GM19455 (cell line): ENCODE measurements around the gene ACSM6.

ENCODE experiments used
- ATAC-seq: cut with Tn5 transposase; IDR thresholded peaks from one replicate; pipeline ENCODE4 v1.9.1; 2021; ENCODE audit not compliant: unreplicated experiment

ACSM6 gene

DNA sequence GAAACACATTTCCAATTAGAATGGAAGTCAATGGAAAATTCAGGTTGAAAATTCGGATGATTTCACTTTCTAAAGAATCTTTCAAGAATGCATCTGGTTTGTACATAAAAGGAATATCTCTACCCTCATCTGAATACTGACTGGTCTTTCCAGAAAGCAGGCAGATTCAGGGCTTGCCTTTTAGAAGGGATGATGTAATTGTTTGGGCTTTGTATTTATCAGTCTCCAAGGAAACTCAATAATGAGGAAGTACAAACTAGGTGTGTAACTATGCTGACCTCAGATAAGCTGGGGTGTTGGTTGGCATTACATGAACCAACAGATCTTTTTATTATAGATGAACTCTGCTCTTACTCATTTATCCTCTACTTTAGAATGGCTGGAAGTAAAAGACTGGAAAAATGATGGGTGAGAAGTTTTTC is 72.6 kb downstream of the ACSM6 start:
- peak; percentile 70 for ATAC-seq

DNA sequence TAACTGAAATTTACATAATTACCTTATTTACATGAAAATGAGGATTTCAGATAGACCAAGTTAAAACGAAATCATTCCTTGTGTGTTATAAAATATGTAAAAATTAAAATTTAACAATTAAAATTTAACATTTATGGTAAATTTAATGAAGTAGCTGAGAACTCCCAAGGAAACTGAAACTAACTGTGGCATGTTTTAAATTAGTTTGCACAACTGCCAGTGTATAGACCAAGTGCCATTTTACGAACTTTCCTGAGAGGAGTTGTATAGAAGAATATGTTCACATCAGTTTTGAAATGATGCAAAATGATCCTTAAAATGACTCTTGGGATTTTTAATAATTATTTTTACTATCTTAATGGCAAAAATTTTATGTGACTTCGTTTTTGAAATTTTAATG is 73.2 kb downstream of the ACSM6 start:
- ATAC-seq = no peak

DNA sequence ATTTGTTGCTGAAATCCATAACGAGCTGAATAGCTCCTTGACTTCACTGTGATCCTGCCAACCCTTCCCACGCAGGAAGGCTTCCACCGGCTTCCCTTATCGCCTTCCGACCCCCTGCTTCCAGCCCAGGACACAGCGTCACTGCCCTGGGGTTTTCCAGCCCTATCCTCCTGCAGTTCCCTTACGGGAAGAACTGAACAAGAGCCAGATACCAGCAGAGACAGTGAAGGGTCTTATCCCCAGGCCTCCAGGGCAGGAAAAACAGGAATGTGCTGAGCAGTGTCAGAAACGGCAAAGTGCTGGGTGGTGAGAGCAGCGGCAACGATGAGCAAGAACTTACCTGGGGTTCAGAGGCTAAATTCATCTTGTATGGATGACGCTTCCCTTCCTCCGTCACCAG is 74.4 kb downstream of the ACSM6 start:
- no peak for ATAC-seq

DNA sequence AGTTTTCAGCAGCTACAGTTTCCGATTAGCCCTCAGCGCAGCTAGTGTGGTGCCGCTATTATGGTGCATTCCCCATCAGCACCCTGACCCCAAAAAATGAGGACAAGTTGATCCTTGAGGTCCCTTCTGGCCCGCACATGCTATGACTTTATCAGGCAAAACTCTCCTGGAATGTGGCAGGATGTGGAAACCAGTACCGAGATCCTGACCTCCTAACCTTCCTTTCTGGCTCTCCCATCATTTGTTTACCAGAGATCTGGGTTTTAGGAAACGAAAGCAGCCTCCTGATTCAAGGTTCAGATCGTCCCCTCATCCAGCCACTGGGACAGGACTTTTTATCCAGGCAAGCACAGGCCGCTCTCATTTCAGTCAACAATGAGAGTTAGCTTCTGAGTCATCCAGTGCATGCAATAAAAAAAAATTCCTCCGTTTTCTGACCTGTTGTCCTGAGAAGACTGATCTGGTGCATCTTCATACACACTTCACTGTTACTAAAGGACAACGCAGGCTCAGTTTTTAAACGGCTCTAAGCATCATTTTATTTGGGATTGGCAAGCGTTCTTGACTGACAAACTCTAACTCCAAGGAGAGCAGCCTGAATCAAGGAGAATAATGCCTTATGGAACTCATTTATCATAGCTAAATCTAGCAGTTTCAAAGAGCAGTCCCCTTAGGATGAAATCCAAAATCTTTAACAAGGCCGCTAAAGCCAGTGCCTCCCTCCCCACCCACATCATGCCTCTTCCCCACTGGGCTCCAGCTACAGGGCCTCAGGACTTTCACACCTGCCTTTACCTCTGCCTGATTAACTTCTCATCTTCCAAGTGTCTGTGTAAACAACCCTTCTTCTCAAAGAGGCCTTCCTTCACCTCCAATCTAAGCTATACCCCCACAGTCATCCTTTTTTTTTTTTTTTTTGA is 79.6 kb downstream of the ACSM6 start:
- ATAC-seq = no peak

DNA sequence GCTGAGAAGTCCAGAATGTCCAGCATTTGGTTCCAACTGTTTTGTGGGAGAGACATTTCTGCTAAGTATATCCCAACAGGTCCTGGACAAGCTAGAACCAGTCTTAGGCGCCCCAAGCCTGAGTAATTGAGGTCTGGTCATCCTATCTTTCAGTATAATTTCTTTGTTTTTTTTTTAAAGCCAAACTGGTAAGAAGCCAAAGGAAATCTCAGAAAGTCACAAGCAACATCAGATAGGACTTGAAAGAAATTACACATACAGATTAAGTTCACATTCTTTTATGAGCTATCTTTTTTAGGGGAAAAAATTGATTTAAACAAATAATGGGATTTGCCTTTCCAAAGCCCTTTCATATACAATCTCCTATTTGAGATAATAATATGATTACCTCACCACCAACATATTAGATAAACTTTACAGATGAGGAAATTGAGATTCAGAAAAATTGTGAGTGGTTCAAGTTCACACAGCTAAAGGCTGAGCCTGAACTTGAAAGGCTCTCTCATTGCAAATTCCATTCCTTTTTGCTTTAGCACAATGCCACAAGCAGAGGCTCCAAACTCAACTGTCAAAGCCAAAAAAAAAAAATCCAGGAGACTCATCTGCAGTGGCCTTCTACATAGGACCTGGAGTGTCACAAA is 81.8 kb downstream of the ACSM6 start:
- ATAC-seq = no peak

DNA sequence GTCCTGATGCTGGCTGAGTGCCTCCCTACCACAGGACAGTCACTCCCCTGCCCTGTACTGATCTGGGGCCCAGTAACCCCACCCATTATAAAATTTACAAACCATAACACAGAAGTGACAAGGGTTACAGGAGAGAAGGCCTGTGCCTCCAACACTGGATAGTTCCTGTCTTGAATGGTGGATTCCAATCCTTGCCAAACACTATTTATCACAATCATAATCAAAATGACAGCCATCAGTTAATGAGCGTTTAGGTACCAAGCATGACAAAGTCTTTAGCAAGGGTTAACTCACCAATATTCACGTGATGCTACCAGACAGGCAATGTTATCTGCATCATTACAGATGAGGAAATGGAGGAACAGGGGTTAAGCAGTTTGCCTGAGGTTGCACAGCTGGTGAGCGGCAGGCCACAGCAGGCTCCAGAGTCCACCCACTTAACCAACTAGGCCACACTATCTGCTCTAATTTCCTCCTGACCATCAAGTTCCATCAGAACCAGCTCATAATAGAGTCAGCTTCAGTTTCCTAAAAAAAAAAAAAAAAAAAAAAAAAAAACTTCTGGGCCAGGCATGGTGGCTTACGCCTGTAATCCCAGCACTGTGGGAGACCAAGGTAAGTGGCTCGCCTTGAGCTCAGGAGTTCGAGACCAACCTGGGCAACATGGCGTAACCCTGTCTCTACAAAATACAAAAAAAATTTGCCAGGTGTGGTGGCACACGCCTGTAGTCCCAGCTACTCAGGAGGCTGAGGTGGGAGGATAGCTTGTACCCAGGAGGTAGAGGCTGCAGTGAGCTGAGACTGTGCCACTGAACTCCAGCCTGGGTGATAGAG is 82.5 kb downstream of the ACSM6 start:
- ATAC-seq = no peak

DNA sequence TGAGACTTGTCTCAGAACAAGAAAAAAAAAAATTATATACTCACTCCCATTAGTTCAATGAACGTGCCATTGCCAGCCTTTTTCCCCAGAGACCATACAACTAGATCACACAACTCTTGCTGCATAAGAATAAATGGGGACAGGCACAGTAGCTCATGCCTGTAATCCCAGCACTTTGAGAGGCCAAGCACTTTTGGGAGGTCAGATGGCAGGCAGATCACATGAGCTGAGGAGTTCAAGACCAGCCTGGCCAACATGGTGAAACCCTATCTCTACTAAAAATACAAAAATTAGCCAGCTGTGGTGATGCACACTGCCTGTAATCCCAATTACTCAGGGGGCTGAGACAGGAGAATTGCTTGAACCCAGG is 83.1 kb downstream of the ACSM6 start:
- no peak for ATAC-seq

DNA sequence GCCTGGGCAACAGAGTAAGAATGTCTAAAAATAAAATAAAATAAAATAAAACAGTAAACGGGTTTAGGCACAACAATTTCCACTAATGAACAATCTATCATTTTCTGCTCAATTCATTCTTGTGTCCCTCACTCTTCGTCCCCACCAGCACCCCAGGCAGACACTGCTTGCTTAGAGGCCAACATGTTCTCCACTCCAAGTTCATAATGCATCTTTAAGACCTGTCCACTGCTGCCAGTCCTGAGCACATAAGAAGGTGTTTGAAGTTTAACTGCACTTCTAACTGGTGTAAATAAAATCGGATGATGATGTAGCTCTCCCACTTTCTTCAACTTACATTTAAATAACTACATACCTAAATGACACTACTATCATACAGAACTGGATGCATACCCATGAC is 83.6 kb downstream of the ACSM6 start:
- ATAC-seq = no peak
